KMS-11 (cell line): ENCODE measurements around the gene ALG3.

ENCODE experiments used
- H2AFZ ChIP-seq: fragments of 200-600 bp; sonication (generic); 2 replicates; pipeline ENCODE4 v1.6.1; 2016; ENCODE audit warnings: antibody characterized with exemption, mixed run types, low read depth
- H3K27ac ChIP-seq: fragments of 200-600 bp; sonication (generic); 2 replicates; pipeline ENCODE4 v1.6.1; 2016; ENCODE audit warnings: mild to moderate bottlenecking, mixed run types
- H3K27me3 ChIP-seq: fragments of 200-600 bp; sonication (generic); 2 replicates; pipeline ENCODE4 v1.6.1; 2017; ENCODE audit warnings: mild to moderate bottlenecking, low read depth, mixed run types, moderate library complexity; ENCODE audit not compliant: insufficient read depth
- H3K36me3 ChIP-seq: fragments of 200-600 bp; sonication (generic); 2 replicates; pipeline ENCODE4 v1.6.1; 2017; ENCODE audit warnings: mild to moderate bottlenecking, mixed run types; ENCODE audit not compliant: insufficient read depth
- H3K4me1 ChIP-seq: fragments of 200-600 bp; sonication (generic); 2 replicates; pipeline ENCODE4 v1.6.1; 2016; ENCODE audit warnings: mild to moderate bottlenecking, low read depth, mixed run types; ENCODE audit not compliant: poor library complexity, severe bottlenecking
- H3K4me2 ChIP-seq: fragments of 200-600 bp; sonication (generic); 2 replicates; pipeline ENCODE4 v1.7.0; 2016; ENCODE audit warnings: mild to moderate bottlenecking, mixed run types
- H3K4me3 ChIP-seq: fragments of 200-600 bp; sonication (generic); IDR thresholded peaks from 2 replicates; pipeline ENCODE4 v1.6.1; 2017; ENCODE audit warnings: low read depth, low read length, mixed read lengths; ENCODE audit not compliant: insufficient read depth
- H3K79me2 ChIP-seq: fragments of 200-600 bp; sonication (generic); 2 replicates; pipeline ENCODE4 v1.6.1; 2016; ENCODE audit warnings: low read depth, mixed run types; ENCODE audit not compliant: insufficient read depth
- H3K9ac ChIP-seq: fragments of 200-600 bp; sonication (generic); 2 replicates; pipeline ENCODE4 v1.6.1; 2016; ENCODE audit warnings: mild to moderate bottlenecking, mixed run types
- H4K20me1 ChIP-seq: fragments of 200-600 bp; sonication (generic); 2 replicates; pipeline ENCODE4 v1.6.1; 2016; ENCODE audit warnings: mild to moderate bottlenecking, mixed run types; ENCODE audit not compliant: insufficient read depth
- TF ChIP-seq, protein P1 (sequence below): fragments of 200-600 bp; sonication (generic); conservative IDR thresholded peaks from 2 replicates; pipeline ENCODE4 v1.6.1; 2017; ENCODE audit warnings: low read depth, mild to moderate bottlenecking, antibody characterized with exemption, low read length, moderate library complexity, mixed read lengths

The ALG3 gene

DNA sequence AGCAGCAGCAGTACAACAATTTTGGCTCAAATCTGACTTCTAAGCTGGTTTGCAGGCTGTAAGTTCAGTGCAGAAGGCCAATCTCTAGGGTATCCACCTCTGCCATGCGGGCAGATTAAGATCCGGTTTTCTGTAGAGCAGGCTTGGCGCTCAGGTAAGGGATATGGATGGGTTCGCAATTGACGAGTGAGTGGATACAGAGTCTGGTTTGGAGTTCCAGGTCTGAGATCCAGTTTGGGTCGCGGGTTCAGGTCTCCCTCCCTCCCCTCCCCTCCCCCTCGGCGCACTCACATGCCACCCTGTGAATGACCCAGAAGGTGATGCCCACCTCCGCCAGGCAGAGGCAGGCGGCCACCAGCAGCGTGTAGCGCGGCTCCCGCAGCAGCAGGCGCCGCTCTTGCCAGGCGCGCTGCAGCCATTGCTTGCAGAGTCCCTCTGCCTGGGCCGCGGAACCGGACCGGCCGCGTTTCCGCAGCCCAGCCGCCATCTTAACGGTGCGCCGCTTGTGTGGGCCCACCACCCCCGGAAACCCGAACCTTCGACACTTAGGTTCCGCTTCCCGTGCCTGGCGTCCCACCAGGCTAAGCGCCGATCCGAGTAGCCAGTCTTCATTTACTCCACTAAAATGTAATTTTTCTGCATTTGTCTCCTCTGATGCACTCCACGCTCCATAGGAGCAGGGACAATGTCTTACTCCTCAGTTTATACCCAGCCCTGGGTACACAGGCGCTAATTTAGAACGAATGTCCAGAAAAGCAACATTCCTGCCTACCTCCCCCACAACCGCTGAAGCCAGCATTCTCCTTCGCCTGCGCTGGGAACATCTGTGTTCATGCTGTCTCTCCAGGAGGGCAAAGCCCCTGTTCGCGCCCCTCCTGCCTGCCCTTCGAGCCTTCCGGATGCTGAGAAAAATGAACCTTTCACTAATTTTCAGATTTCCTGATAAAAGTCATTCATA is at the start of gene ALG3:
Gene ALG3, minus strand, starts transcription at position 509 of the 958 bp plus-strand sequence. Its CDS starts 22 bp downstream, at position 487.
- H3K4me3 ChIP-seq = peak within 1 kb of the TSS; percentile 86
- peaks cover 14% of the 10 kb centered on the region for H3K4me1 ChIP-seq
- peak within 1 kb of the TSS; percentile 96 for H2AFZ ChIP-seq
- no peaks in the 10 kb centered on the region for H4K20me1 ChIP-seq
- no peaks in the 10 kb centered on the region for H3K36me3 ChIP-seq
- TF ChIP-seq, protein P1, sequence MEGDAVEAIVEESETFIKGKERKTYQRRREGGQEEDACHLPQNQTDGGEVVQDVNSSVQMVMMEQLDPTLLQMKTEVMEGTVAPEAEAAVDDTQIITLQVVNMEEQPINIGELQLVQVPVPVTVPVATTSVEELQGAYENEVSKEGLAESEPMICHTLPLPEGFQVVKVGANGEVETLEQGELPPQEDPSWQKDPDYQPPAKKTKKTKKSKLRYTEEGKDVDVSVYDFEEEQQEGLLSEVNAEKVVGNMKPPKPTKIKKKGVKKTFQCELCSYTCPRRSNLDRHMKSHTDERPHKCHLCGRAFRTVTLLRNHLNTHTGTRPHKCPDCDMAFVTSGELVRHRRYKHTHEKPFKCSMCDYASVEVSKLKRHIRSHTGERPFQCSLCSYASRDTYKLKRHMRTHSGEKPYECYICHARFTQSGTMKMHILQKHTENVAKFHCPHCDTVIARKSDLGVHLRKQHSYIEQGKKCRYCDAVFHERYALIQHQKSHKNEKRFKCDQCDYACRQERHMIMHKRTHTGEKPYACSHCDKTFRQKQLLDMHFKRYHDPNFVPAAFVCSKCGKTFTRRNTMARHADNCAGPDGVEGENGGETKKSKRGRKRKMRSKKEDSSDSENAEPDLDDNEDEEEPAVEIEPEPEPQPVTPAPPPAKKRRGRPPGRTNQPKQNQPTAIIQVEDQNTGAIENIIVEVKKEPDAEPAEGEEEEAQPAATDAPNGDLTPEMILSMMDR = no peak
- no peaks in the 10 kb centered on the region for H3K27me3 ChIP-seq
- H3K9ac ChIP-seq = peak within 1 kb of the TSS; percentile 98
- H3K27ac ChIP-seq = peak within 1 kb of the TSS; percentile 98
- peaks cover 45% of the 10 kb centered on the region for H3K79me2 ChIP-seq
- peak within 1 kb of the TSS; percentile 98 for H3K4me2 ChIP-seq

DNA sequence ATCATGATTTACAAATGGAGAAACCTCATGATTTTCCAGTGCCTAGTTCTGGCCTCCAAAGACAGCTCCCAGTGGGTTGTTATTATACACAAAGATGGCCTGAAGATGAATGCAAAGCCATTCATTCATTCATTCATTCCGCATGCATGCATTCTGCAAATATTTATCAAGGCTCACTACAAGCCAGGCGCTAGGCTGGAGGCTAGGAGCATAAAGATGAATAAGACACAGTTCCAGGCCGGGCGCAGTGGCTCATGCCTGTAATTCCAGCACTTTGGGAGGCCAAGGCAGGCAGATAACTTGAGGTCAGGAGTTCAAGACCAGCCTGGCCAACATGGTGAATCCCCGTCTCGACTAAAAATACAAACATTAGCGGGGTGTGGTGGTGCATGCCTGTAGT is 47.9 kb upstream of the ALG3 start:
- Histone ChIP-seq H3K79me2 (peaks cover 23% of the 10 kb centered on the region), H3K27ac (no peak overlapping the region), H3K27me3 (no peaks in the 10 kb centered on the region), H3K4me2 (no peak overlapping the region), H4K20me1 (no peaks in the 10 kb centered on the region), H3K36me3 (peaks cover 2% of the 10 kb centered on the region; the same call in 1 of the 2 replicates), H3K4me3 (no peak overlapping the region), H2AFZ (no peak overlapping the region), H3K4me1 (peaks cover 12% of the 10 kb centered on the region), H3K9ac (no peak overlapping the region)
- TF ChIP-seq, protein P1 = no peak

DNA sequence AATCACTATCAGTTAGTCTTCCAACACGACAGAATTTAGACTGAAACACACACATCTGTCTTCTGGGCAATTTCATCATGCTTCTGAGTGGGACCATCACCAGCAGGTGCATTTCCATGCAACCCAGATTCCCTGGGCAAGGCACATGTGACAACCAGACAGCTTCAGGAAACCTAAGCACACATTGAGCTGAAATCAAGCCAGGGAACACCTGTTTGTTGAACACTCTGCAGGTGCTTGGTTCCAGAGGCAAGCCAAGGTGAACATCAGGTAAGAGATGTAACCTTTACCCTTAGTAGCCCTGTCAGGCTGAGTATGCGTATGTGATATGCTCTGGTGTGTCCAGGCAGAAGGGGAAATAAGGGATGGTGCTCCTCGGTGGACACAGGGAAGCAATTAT is 47.0 kb upstream of the ALG3 start:
- TF ChIP-seq, protein P1 = no peak

DNA sequence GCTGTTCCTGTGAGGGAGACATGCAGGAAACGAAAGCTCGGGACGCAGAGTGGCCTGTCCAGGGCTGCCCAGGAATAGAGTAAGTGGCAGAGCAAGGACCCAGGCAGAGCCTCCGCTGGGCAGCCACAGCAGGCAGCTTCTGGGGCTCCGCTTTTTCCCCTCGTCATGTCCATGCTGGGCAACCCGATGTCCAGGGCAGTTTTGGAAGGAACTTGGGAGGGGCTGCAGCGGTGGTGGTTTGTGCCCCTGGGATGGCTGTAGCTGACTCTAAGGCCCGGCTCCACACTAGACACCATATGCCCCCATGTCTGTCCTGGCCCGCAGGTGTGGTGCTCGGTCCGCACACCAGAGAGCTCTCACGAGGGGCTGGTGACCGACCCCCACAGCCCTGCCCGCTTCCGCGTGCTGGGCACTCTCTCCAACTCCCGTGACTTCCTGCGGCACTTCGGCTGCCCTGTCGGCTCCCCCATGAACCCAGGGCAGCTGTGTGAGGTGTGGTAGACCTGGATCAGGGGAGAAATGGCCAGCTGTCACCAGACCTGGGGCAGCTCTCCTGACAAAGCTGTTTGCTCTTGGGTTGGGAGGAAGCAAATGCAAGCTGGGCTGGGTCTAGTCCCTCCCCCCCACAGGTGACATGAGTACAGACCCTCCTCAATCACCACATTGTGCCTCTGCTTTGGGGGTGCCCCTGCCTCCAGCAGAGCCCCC is 43.1 kb upstream of the ALG3 start:
- H3K4me2 ChIP-seq = no peak overlapping the region
- TF ChIP-seq, protein P1 = no peak
- no peak overlapping the region for H3K27ac ChIP-seq
- no peaks in the 10 kb centered on the region for H3K36me3 ChIP-seq
- H3K4me3 ChIP-seq = no peak overlapping the region
- no peaks in the 10 kb centered on the region for H3K79me2 ChIP-seq
- H3K9ac ChIP-seq = no peak overlapping the region
- H3K27me3 ChIP-seq = no peaks in the 10 kb centered on the region
- no peak overlapping the region for H2AFZ ChIP-seq
- H4K20me1 ChIP-seq = no peaks in the 10 kb centered on the region
- no peaks in the 10 kb centered on the region for H3K4me1 ChIP-seq

More for the DNA sequence above, 47.0 kb upstream of the ALG3 start:
- Histone ChIP-seq H3K79me2 (peaks cover 15% of the 10 kb centered on the region), H3K4me3 (no peak overlapping the region), H2AFZ (no peak overlapping the region), H3K27ac (no peak overlapping the region), H4K20me1 (no peaks in the 10 kb centered on the region), H3K4me2 (no peak overlapping the region), H3K36me3 (no peaks in the 10 kb centered on the region; the same call in 1 of the 2 replicates), H3K27me3 (no peaks in the 10 kb centered on the region), H3K4me1 (peaks cover 10% of the 10 kb centered on the region), H3K9ac (no peak overlapping the region)
